BE2C (cell line): Measurements from ENCODE around the gene TMEM154.

Experiments used
- DNase-seq: peaks from one replicate; pipeline ENCODE4 v3.0.0-alpha.2; 2020
- H3K27me3 ChIP-seq: fragments of 250-450 bp; sonication (Bioruptor Pico); 2 replicates; pipeline ENCODE4 v1.5.1; 2020; ENCODE audit warnings: mild to moderate bottlenecking
- H3K36me3 ChIP-seq: fragments of 250-450 bp; sonication (Bioruptor Pico); 2 replicates; pipeline ENCODE4 v1.5.1; 2020; ENCODE audit warnings: mild to moderate bottlenecking
- H3K4me1 ChIP-seq: fragments of 250-450 bp; sonication (Bioruptor Pico); 2 replicates; pipeline ENCODE4 v1.5.1; 2020
- H3K4me3 ChIP-seq: 2 replicates; pipeline ENCODE4 v1.5.1; 2011; ENCODE audit warnings: low read depth, low read length
- H3K9me3 ChIP-seq: fragments of 250-450 bp; sonication (Bioruptor Pico); 2 replicates; pipeline ENCODE4 v1.5.1; 2020
- CTCF ChIP-seq: IDR thresholded peaks from 2 replicates; pipeline ENCODE4 v1.5.1; 2012; ENCODE audit warnings: mild to moderate bottlenecking, low read depth, low read length

The TMEM154 gene

DNA sequence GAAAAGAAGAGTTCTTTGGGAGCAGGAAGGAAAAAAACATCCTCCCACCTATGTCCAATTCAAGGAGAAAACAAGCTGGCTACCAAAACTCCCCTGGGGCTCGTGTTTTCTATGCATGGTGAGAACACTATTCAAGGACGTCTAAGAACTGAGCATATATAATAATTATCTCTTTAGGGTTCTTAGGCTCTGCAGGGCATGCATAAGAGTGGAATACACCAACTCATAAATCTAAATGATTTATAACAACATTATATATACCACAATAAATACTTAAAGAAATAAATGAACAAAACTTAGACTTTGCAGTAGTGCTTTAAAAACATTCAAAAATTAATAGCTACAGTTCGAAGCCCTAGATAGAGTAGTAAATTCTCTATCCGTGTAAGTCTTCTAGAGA, 19.5 kb upstream of the TMEM154 start:
- Histone ChIP-seq H3K36me3 (no peaks in the 10 kb centered on the region), H3K27me3 (no peaks in the 10 kb centered on the region), H3K4me3 (no peak overlapping the region), H3K9me3 (no peaks in the 10 kb centered on the region), H3K4me1 (no peaks in the 10 kb centered on the region)
- no peak for DNase-seq
- TF ChIP-seq CTCF, result no peak

DNA sequence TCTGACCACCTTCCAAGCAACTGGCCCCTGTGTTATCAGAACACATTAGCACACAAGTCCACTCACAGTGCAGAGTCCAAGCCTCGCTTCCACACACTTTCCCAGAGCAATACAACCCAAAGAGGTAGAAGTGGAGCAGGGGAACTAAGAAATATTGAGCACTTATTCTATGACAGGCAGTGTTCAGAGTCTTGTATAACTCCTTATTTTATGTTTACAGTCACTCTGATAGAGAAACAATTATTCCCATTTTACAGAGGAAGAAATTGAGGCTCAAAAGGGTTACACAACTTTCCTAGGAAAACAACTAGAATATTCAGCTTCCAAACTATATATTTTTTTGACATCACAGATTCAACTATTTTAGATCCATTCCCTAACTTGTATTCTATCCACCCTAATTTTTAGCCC, 18.3 kb upstream of the TMEM154 start:
- TF ChIP-seq CTCF, result no peak
- H3K9me3 ChIP-seq, result no peaks in the 10 kb centered on the region
- H3K36me3 ChIP-seq, result no peaks in the 10 kb centered on the region
- no peaks in the 10 kb centered on the region for H3K4me1 ChIP-seq
- H3K27me3 ChIP-seq, result no peaks in the 10 kb centered on the region
- DNase-seq, result no peak
- H3K4me3 ChIP-seq, result no peak overlapping the region

DNA sequence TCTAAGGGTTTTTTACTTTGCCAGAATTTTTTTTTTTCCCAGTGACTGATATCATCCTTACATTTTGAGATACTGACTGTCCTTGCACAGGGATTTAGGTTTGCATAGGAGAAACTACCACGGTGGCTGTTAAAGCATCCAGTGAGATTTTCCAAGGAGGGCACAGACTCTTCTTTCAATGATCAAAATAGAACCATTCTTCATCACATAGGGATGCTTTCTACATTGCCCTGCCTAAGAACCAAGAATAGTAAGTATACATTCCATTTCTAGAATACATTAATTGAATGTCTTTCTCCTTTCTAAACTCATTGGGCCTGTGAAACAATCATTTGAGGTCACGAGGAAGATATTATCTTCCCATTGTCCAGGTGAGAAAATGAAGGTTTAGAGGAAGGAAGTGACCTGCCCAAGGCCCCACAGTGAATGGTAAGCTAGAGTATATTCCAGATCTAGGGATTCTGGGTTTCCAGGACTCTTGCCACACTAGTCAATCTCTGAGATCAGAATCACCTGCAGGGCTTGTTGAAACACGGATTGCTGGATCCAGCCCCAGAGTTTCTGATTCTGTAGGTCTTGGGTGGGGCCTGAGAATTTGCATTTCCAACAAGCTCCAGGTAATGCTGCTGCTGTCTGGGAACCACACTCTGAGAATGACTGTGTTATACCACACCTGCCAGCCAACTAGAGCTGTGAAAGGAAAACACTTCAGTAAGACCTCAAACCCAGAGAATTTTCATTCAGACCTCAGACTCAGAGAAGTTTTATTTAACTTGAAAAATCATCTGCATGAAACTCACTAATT, 17.7 kb upstream of the TMEM154 start:
- no peak for DNase-seq
- Histone ChIP-seq H3K36me3 (no peaks in the 10 kb centered on the region), H3K4me1 (no peaks in the 10 kb centered on the region), H3K9me3 (no peaks in the 10 kb centered on the region), H3K4me3 (no peak overlapping the region), H3K27me3 (no peaks in the 10 kb centered on the region)
- no peak for TF ChIP-seq CTCF

DNA sequence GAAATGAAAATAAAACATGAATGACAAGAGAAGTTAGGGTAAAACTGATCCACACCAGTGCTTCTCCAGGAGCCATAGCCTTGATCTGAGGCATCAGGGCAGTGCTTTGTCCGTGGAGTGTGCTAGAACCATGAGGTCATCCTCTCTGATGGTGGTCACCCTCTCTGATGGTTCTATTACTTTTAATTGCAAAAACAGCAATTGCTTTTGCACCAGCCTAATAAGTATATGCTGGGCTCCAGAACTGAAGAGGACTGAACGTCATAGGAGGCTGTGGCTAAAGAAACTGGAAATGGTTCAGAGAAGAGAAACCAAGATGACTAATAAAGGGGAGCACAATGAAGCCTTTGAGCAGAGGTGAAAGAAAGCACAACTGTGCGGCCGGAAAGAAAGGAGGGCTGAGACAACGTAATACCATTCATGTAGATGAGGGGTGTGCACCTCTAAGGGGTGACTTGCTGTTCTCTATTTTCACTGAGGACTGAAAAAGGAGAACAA, 17.0 kb upstream of the TMEM154 start:
- no peak for TF ChIP-seq CTCF
- Histone ChIP-seq H3K27me3 (no peaks in the 10 kb centered on the region), H3K4me1 (no peaks in the 10 kb centered on the region), H3K36me3 (no peaks in the 10 kb centered on the region), H3K9me3 (no peaks in the 10 kb centered on the region), H3K4me3 (no peak overlapping the region)
- no peak for DNase-seq

- H3K4me1 ChIP-seq, result no peaks in the 10 kb centered on the region
- H3K27me3 ChIP-seq, result no peaks in the 10 kb centered on the region
- DNase-seq, result no peak
- H3K4me3 ChIP-seq, result no peak overlapping the region
- TF ChIP-seq CTCF, result no peak
- H3K9me3 ChIP-seq, result no peaks in the 10 kb centered on the region
- H3K36me3 ChIP-seq, result no peaks in the 10 kb centered on the region
Observed at GRCh38 chr4:152693871-152694270, 14.1 kb upstream of the TMEM154 start.

DNA sequence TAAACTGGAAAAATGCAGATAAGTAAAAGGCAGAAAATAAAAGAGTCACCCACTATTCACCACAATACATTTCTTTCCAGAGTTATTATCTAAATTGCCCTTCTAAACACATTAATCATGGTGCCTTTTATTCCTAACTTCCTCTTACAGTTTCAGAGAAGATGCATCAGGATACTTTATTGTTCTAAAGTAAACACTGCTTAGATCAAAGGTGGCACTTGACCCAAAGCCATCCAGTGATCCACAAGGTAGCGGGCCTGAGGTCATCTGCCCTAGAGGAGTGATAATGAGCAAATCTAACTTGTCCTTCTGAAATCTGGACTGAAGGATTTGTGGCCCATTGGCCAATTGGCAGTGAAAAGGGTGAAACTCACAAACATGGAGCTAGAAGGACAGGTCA, 12.0 kb upstream of the TMEM154 start:
- Histone ChIP-seq H3K9me3 (no peaks in the 10 kb centered on the region), H3K36me3 (no peaks in the 10 kb centered on the region), H3K4me3 (no peak overlapping the region), H3K27me3 (no peaks in the 10 kb centered on the region), H3K4me1 (no peaks in the 10 kb centered on the region)
- no peak for DNase-seq
- no peak for TF ChIP-seq CTCF
